SK-N-MC (cell line): ENCODE measurements around the gene PRTN3.
"Not testable (repeated sequence)": the region's sequence is repeated elsewhere in the genome, so short reads cannot be mapped to it uniquely, and the experiment has no call there.

Experiments
- DNase-seq: peaks from one replicate; pipeline ENCODE4 v3.0.0-alpha.2; 2011; ENCODE audit warnings: low read depth, low spot score
- H3K27ac ChIP-seq: fragments of 200-600 bp; sonication (generic); 2 replicates; pipeline ENCODE4 v1.5.1; 2016; ENCODE audit warnings: mixed run types
- H3K36me3 ChIP-seq: fragments of 200-600 bp; sonication (generic); 2 replicates; pipeline ENCODE4 v1.6.1; 2017; ENCODE audit warnings: antibody characterized with exemption, low read length, mixed read lengths; ENCODE audit not compliant: insufficient read depth
- H3K4me3 ChIP-seq: fragments of 200-600 bp; sonication (generic); 2 replicates; pipeline ENCODE4 v1.5.1; 2016
- H3K9ac ChIP-seq: fragments of 200-600 bp; sonication (generic); 2 replicates; pipeline ENCODE4 v1.8.0; 2017; ENCODE audit warnings: mixed run types, mixed read lengths; ENCODE audit not compliant: insufficient read length
- H3K9me3 ChIP-seq: fragments of 200-600 bp; sonication (generic); 2 replicates; pipeline ENCODE4 v1.6.1; 2017; ENCODE audit warnings: low read depth, mild to moderate bottlenecking, antibody characterized with exemption, low read length, moderate library complexity, mixed read lengths
- EZH2 ChIP-seq: fragments of 200-600 bp; sonication (generic); IDR thresholded peaks from one replicate; pipeline ENCODE4 v1.6.1; 2017; ENCODE audit warnings: antibody characterized with exemption
- FOXP2 ChIP-seq: optimal IDR thresholded peaks from 2 replicates; pipeline ENCODE3; 2011; ENCODE audit warnings: mild to moderate bottlenecking, moderate library complexity; ENCODE audit not compliant: insufficient read depth; ENCODE audit errors: extremely low read length, control extremely low read depth
- POLR2AphosphoS5 ChIP-seq: IDR thresholded peaks from 2 replicates; pipeline ENCODE4 v1.6.1; 2012; ENCODE audit warnings: mild to moderate bottlenecking, low read depth, low read length, borderline replicate concordance

The PRTN3 gene

DNA sequence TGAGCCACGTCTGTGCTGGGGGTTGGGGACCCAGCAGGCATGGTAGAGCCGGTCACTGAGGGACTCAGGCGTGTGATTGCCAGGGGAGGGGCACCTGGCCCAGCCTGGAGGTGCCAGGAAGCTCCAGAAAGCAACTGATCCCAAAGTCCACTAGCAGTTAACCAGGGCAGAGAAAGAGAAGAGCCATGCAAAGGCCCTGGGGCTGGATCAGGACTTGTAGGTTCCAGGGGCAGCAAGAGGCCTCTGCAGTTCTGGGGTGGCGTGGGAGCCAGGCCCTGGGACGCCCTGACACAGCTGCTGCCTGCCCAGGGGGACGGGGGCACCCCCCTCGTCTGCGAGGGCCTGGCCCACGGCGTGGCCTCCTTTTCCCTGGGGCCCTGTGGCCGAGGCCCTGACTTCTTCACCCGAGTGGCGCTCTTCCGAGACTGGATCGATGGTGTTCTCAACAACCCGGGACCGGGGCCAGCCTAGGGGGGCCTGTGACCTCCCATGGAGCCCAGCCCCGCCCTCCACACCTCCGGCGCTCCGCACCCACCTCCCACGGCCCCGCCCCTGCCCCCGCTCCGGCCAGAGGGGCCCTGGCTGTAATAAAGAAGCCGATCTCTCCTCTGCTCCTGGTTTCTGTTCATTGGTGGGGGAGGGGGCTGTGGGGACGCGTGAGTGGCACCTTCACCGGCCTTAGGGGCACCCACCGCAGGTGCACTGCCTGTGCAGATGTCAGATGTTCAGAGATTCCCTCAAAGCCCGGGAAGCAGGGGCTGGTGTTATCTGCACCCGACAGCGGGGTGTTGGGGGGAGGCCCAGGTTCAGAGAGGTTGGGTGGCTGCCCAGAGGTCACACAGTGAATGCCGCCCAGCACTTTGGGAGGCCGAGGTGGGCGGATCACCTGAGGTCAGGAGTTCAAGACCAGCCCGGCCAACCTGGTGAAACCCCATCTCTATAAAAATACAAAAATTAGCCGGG, 9.1 kb upstream of the PRTN3 start:
- Histone ChIP-seq H3K27ac (no peak overlapping the region), H3K9me3 (no peaks in the 10 kb centered on the region), H3K36me3 (no peaks in the 10 kb centered on the region), H3K9ac (no peak overlapping the region), H3K4me3 (no peak overlapping the region)
- TF ChIP-seq FOXP2 (no peak), POLR2AphosphoS5 (no peak), EZH2 (no peak)
- DNase-seq, result no peak

DNA sequence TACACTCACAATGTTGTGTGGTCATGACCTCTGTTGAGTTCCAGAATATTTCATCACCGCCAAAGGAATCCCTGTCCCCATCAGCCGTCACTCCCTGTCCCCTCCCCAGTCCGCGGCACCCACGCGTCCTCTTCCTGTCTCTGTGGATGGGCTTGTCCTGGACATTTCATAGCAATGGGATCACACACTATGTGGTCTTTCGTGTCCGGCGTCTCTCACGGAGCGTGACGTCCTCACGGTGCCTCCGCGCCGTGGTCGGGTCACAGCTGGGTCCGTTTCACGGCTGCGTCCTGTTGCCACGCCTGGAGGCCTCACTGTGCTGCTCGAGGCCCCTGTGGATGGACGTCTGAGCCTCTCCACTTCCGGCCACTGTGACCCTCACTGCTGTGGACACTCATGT, 6.6 kb upstream of the PRTN3 start:
- H3K9me3 ChIP-seq, result no peaks in the 10 kb centered on the region
- no peak for DNase-seq
- TF ChIP-seq FOXP2, result no peak
- no peak for TF ChIP-seq POLR2AphosphoS5
- H3K27ac ChIP-seq, result no peak overlapping the region
- no peak overlapping the region for H3K9ac ChIP-seq
- H3K36me3 ChIP-seq, result no peaks in the 10 kb centered on the region
- H3K4me3 ChIP-seq, result no peak overlapping the region

DNA sequence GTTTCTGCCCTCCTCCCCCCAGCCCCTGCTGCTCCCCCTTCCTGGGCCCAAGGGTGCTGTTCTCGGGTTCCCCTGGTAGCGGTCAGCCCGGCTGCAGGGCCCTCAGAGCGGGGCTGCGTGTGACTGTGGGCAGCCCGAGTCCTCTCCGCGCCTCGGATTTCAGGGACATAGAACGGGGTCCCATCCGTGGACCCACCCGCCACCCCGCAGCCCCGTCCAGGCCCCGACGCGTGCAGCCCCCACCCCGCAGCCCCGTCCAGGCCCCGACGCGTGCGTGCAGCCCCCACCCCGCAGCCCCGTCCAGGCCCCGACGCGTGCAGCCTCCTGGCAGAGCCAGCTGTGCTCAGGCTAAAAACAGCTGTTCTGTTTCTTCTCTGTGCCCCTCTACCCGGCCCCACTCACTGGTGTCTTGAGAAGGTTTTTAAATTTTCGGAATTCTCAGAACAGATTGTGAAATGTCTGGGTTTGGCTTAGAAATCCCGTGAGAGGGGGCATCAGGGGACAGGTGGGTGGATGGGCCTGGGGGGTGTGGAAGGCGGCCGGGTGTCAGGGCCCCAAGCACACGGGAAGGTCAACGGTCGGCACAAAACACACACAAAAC, 5.5 kb upstream of the PRTN3 start:
- Histone ChIP-seq H3K9ac (no peak overlapping the region), H3K27ac (no peak overlapping the region), H3K36me3 (no peaks in the 10 kb centered on the region), H3K9me3 (no peaks in the 10 kb centered on the region), H3K4me3 (no peak overlapping the region)
- TF ChIP-seq EZH2 (no peak), FOXP2 (no peak), POLR2AphosphoS5 (no peak)
- no peak for DNase-seq

DNA sequence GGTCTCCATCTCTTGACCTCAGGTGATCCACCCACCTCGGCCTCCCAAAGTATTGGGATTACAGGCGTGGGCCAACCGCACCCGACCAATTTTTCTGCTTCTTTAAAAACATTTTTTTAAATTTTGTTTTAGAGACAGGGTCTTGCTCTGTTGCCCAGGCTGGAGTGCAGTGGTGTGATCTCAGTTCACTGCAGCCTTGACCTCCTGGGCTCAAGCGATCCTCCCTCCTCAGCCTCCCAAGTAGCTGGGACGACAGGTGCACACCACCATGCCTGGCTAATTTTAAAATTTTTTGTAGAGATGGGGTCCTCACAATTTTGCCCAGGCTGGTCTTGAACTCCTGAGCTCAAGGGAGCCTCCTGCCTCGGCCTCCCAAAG, 2.0 kb downstream of the PRTN3 start:
- not testable (repeated sequence) for DNase-seq, H3K27ac ChIP-seq, H3K9me3 ChIP-seq, H3K9ac ChIP-seq, H3K4me3 ChIP-seq, H3K36me3 ChIP-seq

DNA sequence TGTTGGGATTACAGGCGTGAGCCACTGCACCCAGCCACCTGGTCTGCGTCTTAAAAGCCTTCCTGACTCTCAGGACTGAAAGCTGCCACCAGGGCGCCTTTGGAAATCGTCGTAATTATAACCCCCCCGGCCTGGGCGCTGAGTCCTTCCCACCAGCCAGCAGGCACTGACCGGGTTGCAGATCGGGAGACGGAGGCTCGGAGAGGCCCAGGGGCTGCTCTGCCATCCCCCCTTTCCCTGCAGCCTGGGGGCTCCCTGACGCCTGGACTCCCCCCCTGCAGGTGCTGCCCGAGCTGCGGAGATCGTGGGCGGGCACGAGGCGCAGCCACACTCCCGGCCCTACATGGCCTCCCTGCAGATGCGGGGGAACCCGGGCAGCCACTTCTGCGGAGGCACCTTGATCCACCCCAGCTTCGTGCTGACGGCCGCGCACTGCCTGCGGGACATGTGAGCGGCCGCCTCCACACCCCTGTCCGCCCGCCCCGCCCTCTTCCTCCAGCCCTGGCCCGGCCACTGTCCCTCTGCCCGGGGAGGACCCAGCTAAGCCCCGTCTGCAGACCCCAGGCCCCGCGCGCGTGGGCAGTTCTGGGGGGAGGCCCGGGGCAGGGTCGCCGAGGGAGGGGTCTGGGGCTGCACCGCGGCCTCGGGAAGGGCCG, 2.5 kb downstream of the PRTN3 start:
- H3K4me3 ChIP-seq, result no peak overlapping the region
- TF ChIP-seq FOXP2 (no peak), EZH2 (no peak), POLR2AphosphoS5 (no peak)
- DNase-seq, result no peak

DNA sequence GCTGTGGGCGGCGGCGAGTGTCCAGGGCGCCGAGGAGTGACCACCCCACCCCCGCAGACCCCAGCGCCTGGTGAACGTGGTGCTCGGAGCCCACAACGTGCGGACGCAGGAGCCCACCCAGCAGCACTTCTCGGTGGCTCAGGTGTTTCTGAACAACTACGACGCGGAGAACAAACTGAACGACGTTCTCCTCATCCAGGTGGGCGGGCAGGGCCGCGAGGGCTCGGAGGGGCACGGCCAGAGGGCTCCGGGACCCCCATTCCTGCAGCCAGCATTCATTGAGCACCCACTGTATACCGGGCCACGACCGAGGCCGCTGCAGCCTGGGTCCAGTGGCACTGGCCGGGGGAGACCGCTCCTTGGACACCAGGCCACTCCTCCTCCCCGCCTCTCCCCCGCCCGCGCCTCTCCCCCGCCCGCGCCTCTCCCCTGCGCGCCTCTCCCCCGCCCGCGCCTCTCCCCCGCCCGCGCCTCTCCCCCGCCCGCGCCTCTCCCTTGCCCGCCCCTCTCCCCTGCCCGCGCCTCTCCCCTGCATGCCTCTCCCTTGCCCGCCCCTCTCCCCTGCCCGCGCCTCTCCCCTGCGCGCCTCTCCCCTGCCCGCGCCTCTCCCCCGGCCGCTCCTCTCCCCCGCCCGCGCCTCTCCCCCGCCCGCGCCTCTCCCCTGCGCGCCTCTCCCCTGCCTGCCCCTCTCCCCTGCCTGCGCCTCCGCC, 3.2 kb downstream of the PRTN3 start:
- no peak overlapping the region for H3K27ac ChIP-seq
- no peak for DNase-seq
- no peak overlapping the region for H3K9ac ChIP-seq
- no peak for TF ChIP-seq FOXP2
- TF ChIP-seq EZH2, result no peak
- TF ChIP-seq POLR2AphosphoS5, result no peak
- no peaks in the 10 kb centered on the region for H3K36me3 ChIP-seq
- no peak overlapping the region for H3K4me3 ChIP-seq
- no peaks in the 10 kb centered on the region for H3K9me3 ChIP-seq

More for the DNA sequence above, 2.5 kb downstream of the PRTN3 start:
- Histone ChIP-seq H3K36me3 (no peaks in the 10 kb centered on the region), H3K27ac (no peak overlapping the region), H3K9me3 (no peaks in the 10 kb centered on the region), H3K9ac (no peak overlapping the region)

DNA sequence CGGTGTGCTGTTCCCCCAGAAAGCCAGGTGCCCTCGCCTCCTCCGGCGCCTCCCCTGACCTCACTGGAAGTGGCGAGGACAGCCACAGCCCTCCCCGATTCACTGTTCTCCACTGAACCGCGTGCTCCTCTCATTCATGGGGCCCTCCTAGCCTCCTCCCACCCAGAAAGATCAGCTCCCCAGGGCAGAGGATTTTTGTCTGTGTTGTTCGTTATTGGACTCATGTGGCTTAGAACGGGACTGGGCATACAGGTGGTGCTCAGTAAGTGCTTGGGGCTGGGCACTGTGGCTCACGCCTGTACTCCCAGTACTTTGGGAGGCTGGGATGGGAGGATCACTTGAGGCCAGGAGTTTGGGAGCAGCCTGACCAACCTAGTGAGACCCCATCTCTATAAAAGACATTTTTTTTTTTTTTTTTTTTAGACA, 3.8 kb downstream of the PRTN3 start:
- Histone ChIP-seq H3K9me3 (no peaks in the 10 kb centered on the region), H3K36me3 (no peaks in the 10 kb centered on the region), H3K9ac (no peak overlapping the region), H3K27ac (no peak overlapping the region), H3K4me3 (no peak overlapping the region)
- TF ChIP-seq POLR2AphosphoS5 (no peak), EZH2 (no peak), FOXP2 (no peak)
- no peak for DNase-seq
